ENCODE data around the gene ANKRD39. TPM values are rescaled to one million over a fixed set of nuclear protein-coding genes. Genes with fewer than 3 reads are reported as not detected.

The ANKRD39 gene
- total and polyA plus RNA-seq, 2 of the 8 experiments (the other 6 are each of a cell fraction or from before 2014, with no cell fraction given) = 18.5 to 21.3 TPM

- TF ChIP-seq BCL11A (IDR thresholded peaks at IDR 0.05; ENCODE audit: low read depth in 2 of 2, low read length in 2 of 2) (no peak), POLR2A (IDR thresholded peaks at IDR 0.05; ENCODE audit: control extremely low read depth in 1 of 2, low read depth in 2 of 2, low read length in 2 of 2) (no peak), SIX5 (IDR thresholded peaks at IDR 0.05; ENCODE audit: low read depth, low read length) (no peak), JUND (IDR thresholded peaks at IDR 0.05; ENCODE audit: low read length) (no peak), POU5F1 (IDR thresholded peaks at IDR 0.05; ENCODE audit: low read depth, low read length) (no peak), CHD1 (IDR thresholded peaks at IDR 0.05; ENCODE audit: low read depth, low read length) (no peak), USF2 (IDR thresholded peaks at IDR 0.05; ENCODE audit: low read length) (no peak), SIN3A (conservative IDR thresholded peaks at IDR 0.05 in 1 of 2, IDR thresholded peaks at IDR 0.05 in 1 of 2; ENCODE audit: low read depth in 1 of 2, low read length in 2 of 2) (no peak)
- TF ChIP-seq, protein P1, sequence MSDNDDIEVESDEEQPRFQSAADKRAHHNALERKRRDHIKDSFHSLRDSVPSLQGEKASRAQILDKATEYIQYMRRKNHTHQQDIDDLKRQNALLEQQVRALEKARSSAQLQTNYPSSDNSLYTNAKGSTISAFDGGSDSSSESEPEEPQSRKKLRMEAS (IDR thresholded peaks at IDR 0.05) = no peak
Observed at GRCh38 chr2:96809951-96810782, 47.6 kb downstream of the ANKRD39 start (continued).

Measured in H1 (cell line).